ENCODE data around the gene CCDC13.

Gene CCDC13

DNA sequence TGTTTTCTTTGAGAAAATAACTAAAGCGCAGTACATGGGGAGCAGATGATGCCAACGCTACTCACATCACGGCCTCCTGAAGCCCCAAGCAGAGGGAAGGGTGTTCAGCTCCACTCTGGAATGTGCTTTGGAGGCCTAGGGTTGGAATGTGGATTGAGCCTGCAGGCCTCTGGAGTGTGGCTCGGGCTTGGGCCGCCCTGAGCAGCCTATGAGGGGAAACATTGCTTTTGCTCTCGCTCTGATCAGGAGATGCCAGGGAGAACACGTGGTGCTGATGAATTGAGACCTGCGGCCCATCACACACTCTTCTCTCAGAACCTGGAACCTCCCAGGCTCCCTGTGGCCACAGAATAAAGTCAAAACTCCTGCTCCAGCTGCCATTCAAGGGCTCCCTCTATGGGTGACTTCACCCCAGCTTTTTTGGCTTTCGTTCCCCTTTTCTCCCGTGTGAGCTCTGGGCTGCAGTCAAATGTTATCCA is 23.3 kb downstream of the CCDC13 start:
- no peak for DNase-seq

DNA sequence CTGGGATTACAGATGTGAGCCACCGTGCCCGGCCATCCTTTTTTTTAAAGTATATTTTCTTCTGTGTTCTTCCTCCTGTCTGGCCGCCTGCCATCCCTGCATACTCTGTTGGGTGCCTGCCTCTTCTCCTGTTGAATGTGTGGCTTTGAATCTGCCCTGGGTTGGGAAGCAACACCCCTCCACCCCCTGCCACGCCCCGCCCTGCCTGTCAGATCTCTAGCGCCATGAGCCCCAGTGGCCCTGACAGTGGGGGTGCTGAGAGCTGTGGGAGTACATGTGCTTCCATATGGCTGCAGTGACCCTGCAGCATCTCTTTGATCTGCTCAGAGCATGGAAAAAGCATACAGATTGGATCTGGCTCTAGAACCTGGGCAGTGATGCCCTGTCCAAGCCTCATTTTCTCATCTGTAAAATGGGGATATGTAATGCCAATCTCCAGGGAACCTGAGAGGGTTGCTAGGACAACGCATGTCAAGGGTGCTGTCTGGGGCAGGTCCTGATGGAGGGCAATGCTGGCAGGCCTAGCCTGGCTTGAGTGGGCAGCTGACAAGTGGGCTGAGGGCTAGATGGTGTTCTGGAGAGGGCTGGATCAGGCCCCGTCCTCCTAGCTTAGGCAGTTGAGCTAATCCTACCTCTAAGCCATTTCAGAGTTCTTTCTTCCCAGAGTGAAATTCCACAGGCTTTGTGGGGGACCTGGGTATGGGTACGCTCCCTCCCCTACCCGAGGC is 23.9 kb downstream of the CCDC13 start:
- DNase-seq = no peak

DNA sequence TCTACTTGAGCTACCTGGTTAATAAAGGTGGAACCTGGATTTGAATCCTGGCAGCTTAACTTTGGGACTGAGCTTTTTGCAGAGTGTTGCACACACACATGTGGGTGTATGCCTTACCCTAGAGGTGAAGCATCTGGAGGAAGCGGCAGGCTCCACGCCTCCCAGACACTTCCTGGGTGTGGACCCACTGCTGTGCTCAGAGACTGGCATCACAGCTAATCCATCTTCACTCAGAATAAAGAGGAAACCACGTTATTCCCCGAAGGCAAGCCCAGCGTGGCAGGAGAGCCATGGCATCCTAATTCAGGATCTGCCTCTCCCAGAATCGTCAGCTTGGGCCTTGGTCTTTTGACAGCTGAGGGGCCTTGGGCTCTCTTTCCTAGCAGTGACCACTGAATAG is 25.5 kb downstream of the CCDC13 start:
- DNase-seq = no peak

DNA sequence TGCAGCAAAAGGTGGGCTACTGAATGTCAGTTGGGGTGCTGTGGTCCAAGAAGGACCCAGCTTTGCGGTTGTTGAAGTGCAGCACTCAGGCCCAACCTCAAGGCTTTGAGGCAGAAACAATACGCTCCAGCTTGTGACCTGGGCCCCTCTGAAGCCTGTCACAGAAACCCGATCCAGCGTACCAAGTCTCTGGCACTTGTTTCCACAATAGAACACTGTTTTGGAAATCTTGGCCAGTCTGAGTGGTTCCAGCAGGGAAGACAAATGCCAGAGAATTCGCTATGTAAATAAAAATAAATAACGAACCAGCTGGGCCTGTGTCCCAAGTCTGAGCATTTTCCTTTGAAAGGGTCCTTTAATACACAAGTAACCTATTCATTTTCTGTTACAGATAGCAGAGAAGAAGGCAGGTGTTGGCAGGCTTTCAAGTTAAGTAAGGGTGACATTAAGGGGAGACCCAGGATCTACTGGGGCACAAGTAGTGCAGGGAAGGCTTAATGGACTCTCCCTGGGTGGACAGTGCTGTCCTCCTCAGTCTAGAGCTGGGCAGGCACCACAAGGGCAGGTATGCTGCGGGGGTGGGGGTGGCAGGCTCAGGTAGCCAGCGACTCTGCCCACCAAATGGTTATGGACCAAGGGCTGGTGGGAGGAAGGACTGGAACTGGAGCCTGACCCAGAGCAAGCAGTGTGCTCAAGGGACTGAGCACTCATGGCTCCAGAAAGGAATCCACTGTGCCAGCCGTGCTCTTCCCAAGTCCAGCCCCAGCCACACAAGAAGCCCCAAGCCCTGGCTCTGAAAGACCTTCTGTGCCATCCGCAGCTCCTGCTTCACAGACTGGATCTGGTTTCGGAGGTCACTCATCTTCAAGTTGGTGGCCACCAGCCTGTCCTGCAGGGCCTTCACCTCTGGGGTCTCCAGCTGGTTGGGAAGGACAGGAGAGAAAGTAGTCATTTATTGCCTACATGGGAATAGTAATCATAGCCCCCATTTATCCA is 26.3 kb downstream of the CCDC13 start:
- DNase-seq = no peak

DNA sequence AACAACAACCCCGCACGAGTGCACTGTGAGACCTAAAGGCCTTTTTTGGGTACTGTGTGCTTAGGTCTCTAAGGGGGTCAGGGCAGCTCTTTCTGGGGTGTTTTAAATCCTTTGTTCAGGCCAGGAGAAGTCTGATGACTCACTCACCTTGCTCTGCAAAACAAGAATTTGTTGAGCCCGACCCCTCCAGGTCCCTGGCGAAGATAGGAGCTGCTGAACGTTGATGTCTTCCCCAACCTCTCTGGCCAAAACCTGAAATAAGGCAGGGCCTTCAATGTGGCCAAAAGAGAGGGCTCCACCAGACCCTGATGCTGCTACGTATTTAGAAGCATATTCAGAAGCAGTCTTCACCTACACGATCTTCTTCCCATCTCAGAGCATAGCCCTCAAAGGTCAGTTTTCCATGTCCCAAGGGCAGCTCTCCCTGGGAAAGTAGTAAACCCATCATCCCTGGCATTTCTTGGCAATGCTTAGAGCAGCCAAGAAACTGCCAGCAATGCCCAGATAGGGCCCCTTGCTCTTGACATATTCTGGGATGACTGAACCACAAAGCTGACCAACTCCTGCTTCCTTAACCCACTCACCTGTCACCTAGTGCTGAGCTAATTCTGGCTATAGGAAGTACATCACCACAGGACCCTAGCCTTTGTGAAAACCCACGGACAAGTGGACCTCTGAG is 27.1 kb downstream of the CCDC13 start:
- DNase-seq = no peak

DNA sequence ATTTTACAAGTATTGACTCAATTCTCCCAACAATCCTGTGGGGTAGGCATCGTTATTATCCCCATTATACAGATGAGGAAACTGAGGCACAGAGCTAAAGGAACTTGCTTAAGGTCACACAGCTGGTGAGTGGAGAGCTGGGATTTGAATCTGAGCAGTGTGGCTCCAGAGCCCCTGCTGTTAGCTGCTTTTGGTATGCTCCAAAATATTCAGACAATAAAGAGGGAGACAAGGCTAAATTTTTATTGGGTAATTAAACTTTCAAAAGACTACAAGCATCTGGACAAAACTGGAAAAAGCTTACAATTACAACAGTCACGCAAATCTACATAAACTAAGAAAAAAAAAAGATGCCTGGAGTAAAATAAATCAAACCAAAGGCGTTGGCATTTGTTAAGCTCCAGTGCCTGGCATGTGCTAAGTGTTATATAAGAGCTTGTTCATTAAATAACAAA is 27.7 kb downstream of the CCDC13 start:
- no peak for DNase-seq

DNA sequence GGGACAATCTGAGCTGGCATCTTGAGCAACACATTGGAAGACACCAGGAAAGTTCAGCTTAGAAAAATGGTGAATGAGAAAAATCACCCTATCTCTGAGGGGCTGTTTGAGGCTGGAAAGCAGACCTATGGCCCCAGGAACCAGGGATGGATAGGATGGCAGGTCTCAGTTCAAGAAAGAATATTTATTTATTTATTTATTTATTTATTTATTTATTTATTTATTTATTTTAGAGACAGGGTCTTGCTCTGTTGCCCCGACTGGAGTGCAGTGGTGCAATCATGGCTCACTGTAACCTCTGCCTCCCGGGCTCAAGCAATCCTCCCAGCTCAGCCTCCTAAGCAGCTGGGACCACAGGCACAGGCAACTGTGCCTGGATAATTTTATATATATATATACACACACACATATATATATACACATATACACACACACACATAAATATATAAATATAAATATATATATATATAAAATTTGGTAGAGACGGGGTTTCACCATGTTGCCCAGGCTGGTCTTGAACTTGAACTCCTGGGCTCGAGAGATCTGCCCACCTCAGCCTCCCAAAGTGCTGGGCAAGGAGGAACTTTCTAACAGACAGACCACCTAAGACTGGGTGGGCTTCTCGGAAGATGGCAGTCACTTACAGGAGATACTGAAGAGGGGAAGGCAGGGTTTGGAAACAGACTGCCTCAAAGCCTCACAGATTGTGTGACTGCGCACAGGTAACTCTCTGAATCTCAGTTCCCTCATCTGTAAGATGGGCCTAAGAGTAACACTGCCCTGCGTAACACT is 29.7 kb downstream of the CCDC13 start:
- DNase-seq = no peak

DNA sequence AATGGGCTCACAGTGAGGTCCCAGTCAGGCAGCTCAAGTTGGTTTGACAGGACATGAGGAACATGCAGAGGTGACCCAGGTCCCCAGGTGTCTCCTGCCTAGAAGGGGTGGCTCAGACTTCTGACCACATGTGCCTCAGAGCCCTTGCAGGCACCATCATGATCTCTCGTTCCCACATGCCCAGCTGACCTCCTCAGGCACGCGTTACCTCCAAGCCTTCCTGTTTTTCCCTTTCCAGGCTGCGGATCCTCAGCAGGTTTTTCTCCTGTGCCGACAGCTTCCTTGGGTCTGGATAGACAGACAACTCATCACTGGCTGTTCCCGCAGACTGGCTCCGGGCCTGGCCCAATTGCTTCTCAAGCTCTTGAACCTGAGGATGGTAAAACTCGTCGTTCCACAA is 30.4 kb downstream of the CCDC13 start:
- DNase-seq = no peak

DNA sequence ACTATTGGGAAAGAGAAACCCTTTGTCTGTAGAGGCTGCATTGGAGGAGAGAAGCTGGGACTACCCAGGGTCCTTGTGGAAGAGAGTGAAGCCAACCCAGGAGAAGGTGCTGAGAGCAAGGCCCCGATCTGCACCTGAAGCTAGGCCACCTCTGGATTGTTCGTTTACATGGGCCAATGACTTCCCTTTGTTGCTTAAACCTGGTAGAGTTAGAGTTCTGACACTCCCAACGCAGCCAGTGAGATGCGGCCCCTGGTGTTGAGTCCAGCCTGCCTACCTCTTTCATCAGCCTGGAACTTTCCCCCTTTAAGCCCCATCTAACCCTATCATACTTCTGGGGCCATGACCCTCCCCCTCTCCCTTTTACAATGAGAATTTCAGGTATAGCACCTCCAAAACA is 30.8 kb downstream of the CCDC13 start:
- DNase-seq = no peak

DNA sequence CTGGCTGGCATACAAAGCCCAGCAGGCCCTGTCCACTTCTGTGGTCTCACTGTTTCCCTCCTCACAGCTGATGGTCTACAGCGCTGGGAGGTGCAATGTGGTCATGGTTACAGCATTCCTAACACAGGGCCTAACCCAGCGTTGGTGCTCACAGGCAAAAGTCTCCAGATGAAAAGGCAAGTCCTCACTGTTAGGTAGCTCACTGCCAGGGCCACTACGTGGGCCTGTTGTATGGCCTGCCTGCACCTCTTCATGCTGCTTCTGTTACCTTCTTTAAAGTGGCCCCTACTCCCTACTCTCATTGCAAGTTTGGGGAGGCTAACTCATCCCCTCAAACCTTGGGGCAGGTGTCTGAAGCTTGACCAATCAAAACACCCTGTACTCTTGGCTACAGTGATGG is 31.3 kb downstream of the CCDC13 start:
- DNase-seq = no peak

DNA sequence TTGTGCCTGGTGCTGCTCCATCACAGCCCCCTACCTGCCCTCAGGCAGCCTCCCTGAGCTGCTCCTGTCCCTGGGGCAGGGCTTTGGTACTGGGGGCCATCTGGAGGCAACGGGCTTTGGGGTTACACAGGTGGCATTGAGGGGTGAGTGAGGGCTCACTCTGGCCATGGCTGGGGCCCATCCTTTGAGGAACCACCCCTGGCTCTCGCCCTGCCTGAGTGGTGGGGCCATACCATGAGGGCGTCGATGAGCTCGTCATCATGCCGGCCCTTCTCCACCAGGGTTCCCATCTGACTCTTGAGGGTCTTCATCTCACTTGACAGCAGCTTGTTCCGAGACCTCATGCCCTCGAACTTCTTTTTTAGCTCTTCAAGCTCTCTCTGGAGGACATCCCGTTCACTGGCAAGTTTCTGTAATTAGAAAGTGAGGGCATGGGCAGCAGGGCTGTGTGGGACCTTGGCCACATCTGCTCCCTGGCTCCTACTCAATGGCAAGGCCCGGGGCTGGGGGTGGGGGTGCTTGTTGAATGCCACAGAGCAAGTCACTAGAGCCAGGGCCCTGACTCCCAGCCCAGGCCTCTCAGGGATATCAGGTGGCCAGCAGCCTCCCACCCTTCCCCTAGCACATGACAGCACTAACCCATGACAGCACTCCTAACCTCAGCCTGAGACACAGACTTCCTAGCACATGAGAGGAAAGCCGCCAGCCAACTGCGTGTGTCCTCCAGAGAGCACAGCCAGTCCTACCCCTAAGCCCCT is 33.5 kb downstream of the CCDC13 start:
- DNase-seq = no peak

DNA sequence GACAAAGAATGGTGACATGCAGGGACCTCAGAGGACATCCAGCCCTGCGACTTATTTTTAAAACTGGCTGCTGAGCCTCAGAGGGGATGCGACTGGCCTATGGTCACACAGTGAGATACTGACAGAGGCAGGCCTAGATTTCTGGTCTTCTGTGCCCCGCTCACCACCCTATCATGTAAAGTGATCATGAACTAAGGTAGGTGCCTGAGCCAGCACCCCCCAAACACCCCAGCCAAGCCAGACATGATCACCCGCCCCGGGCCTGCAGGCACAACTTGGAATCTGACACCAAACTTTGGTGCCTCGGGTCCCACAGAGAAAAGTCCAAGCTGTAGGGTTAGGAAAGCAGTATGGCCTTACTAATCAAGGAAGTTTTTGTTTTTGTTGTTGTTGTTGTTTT is 36.5 kb downstream of the CCDC13 start:
- DNase-seq = no peak

DNA sequence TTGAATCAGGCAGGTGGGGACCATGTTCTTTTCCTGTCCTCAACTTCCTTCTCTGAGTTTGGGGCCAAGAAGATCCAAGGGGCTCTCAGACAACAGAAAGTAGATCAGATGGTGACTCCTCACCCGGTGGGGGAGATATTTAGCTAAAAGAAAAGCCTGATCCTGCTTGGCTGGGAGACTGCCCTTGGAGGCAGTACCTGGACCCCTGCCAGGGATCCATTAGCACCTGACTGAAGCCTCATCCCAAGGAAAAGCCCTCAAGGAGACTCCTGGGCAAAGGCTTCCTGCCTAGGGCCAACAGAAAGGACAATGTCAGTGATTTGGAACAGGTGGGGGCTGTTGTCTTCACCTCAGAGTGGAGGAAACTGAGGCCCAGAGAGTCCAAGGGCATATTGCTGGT is 37.0 kb downstream of the CCDC13 start:
- no peak for DNase-seq

DNA sequence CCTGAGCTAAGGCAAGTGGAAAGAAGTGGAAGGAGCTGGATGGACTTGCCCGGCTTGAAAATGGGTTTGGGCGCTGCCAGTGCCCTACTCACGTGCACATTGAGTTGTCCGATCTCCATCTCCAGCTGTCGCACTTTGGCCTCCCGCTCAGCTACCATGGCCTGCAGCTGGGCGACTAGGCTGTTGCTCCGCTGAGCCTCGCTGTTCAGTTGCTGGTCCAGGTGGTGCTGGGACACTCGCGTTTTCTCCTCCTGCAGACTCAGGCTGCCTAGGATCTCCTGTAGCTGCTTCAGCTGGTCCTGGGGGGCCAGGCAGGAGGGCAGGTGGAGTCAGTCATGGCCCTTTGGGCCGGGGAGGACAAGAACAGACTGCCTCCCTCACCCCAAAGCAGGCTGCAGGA is 37.4 kb downstream of the CCDC13 start:
- no peak for DNase-seq

DNA sequence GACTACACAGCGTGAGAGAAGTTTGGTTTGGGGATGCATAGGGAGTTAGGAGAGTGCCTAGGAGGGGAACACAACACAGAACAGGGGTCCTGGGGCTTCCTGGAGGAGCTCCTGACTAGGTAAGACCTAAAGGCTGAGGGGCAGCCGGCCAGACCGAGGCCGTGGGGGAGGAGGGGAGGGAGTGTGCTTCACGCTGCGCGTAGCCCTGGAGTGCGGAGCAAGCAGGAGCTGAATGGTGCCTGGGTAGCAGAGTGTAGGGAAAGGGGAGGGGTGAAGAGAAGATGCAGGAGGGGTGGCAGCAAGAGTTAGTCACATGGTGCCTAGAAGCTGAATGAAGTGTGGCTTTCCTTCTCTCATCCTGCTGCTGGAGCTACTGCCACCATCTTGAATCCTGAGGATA is 38.0 kb downstream of the CCDC13 start:
- no peak for DNase-seq

DNA sequence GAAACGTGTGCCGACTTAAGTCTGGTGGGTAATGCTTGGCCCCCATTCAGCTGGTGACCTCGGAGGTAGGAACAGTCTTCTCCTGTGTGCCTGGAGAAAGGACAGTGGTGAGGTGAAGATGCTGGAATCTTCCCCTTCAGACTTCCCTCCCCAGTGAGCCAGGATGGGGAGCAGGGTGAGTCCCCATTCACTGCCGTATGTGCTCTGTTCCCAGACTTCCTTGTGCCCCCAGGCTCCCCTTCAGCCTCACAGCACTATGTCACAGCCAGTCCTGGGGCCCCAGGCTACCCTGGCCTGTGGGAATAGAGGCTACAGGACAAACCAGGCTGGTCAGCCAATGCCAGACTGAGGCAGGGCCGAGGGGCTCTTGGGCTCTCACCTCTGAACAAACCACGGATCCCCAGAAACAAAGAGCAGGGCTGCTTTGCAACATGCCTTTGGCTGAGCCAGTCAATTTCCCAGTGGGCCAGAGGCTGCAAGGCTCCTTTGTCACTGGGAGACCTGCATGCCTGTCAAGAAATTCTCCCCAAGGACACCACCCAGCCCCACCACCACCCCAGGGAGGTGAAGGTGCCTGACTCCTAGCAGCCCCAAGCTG is 38.7 kb downstream of the CCDC13 start:
- DNase-seq = no peak

DNA sequence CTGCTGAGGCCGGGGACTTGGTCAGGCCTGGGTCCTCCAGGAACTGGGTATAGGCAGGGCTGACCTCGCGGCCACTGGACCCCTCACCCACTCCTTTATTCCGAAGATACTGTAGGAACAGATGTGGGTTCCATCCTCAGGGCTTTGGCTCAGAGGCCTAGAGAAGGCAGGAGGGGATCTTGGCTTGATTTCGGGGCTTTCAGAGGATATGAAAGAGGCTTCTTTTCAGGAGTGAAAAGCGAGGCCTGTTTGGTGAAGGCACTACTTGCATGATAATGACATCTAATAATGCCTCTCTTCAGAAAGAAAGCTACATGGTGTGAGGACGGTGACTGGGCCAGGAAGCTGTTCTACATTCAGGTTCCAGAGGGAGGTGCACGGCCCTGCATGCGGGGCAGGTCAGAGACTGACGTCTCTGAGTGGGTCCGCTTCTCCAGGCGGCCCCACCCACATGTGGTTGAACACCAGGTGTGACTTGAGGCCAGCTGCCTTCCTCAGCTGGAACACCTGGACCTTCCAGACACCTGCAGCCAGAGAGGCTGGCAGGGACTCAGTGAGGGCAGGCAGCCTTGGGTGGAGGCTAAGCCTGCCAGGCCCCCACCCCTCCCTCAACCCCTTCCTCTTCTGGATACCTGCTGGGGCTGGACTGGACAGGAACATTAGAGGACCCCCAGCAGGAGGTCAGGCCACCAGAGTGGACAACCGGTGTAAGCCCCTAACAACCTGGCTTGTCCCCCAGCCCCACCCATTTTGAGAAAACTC is 39.4 kb downstream of the CCDC13 start:
- no peak for DNase-seq

DNA sequence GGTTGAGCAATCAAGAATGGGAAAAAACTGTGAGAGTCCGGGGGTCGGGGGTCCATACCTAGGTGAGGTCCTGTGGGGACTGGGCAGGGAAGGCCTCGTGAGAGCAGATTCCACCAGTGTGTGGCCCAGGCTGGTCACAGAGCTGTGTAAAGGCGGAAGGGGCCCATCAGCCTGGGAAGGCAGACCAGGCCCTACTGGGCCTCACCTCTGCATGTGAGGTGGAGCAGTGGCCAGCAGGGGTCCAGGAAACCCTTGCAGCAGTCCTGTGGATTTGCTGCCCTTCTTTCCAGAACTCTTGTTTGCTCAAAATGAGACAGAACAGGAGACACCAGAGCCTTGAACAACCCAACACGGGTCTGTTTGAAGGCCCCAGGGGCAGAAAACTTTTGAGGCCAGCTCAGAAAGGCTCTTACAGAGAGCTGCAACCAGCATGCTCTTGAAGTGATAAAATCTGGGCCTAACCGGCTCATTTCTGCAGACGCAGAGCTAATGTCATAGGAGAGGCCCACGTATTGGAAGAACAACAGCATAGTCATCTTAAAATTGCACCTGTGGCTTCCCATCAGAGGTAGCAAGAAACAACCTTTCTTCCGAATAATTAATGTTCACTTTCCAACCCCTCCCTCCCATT is 40.1 kb downstream of the CCDC13 start:
- DNase-seq = no peak

DNA sequence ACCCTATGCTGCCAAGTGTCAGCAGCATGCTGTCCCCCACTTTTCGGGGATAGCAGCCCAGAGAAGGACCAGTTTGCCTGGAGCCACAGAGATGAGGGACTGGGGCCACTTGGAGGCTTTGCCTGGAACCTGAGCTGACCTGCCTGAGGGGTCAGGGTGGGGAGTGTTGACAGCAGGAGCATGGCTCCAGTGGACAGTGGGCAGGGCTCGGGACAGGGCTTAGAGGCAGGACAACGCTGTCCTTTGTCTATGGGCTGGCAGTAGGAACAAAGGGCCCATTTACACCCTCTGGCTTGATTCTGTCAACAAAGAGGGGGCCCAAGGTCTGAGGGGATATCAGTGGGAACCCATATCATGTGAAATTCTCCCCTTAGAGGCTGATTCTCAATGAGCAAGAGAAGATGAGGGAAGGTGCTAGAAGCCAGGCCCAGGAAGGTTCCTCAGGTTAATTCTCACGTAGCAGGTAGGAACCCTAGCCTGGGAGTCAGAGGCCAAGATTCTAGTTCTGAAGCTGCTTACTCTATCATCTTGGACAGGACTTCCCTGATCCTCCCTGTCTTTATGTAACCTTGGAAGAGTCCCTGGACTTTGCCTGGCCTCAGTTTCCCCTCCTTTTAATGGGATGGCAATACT is 40.7 kb downstream of the CCDC13 start:
- DNase-seq = no peak

Data from GOT3 (cell line).